HEK293 (cell line): Measurements from ENCODE around the gene SPACA7.

Experiments used
- CTCF ChIP-seq: fragments of 450-650 bp; formaldehyde crosslinking; IDR thresholded peaks from 2 replicates; pipeline ENCODE4 v1.5.1; 2016; ENCODE audit warnings: missing biosample characterization, missing genetic modification characterization
- KLF8 ChIP-seq: fragments of 450-650 bp; formaldehyde crosslinking; IDR thresholded peaks from 2 replicates; pipeline ENCODE4 v1.5.1; 2016; ENCODE audit warnings: missing biosample characterization, missing genetic modification characterization
- ZNF639 ChIP-seq: fragments of 450-650 bp; formaldehyde crosslinking; IDR thresholded peaks from 2 replicates; pipeline ENCODE4 v1.5.1; 2016; ENCODE audit warnings: missing biosample characterization, missing genetic modification characterization

GRCh38 chr13:112326821-112327370, 49.3 kb upstream of the SPACA7 start:
- TF ChIP-seq KLF8 = no peak
- TF ChIP-seq CTCF (tag by site-specific recombination) = no peak
- no peak for TF ChIP-seq ZNF639
